ENCODE results near the gene ZBTB7C.

ZBTB7C gene

GRCh38 chr18:48387300-48387699 is 21.9 kb downstream of the ZBTB7C start:
- DNase-seq: no peak

GRCh38 chr18:48385596-48385995 is 23.6 kb downstream of the ZBTB7C start:
- DNase-seq: no peak

GRCh38 chr18:48376934-48377333 is 32.2 kb downstream of the ZBTB7C start:
- DNase-seq: no peak

GRCh38 chr18:48376406-48376805 is 32.8 kb downstream of the ZBTB7C start:
- DNase-seq: no peak

GRCh38 chr18:48375150-48375800 is 33.9 kb downstream of the ZBTB7C start:
- DNase-seq: no peak

DNA sequence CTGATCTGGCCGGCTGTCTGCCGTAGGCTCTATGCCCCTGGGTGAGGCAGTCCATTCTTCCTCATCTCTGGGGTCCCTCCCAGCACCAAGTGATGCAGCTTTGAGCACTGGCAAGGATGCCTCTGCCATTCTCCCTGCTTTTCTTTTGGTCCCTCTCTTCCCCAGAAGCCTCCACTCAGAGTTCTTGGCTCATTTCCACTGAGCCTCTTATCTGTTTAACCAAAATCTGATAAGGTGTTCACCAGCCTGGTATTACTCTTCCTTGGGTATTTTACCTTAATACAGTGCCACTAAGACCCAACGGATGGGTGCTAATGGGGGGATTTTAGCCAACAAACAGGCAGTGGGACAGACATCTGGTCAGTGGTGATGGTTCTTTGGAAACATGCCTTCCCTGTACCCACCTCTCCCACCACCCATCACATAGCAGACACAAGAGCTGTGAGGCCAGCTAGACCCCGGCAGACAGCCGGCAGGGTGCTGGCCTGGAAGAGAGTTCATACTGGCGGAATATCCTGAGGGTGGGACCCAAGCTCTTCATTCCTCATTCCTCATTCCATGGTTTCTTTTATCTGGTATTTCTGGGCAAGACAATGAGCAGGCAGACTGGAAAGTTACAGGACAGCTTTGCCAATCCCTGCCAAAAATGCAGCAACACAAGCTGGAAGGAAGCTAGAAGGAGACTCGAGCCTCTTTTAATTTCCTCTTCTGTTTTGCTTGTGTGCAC is 34.6 kb downstream of the ZBTB7C start:
- DNase-seq: no peak

GRCh38 chr18:48371854-48372602 is 37.2 kb downstream of the ZBTB7C start:
- DNase-seq: no peak

DNA sequence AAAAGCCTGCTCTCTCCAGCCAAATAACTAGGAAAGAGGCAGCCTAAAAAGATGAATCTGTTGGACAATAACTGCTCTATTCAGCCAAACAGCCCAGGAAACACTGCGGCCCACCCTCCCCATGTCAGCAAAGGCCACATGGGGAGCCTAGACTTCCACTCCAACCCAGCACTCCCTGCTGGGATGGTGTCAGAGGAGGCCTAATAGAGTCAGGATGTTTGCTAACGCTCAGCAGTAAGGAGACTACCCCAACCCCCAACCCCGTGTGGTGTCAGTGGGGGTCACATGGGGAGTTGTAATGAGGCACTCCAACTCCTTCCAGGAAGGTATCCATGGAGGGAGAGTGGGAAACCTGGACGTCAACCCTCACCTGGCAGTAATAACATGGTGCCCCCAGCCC is 41.6 kb downstream of the ZBTB7C start:
- DNase-seq: no peak

DNA sequence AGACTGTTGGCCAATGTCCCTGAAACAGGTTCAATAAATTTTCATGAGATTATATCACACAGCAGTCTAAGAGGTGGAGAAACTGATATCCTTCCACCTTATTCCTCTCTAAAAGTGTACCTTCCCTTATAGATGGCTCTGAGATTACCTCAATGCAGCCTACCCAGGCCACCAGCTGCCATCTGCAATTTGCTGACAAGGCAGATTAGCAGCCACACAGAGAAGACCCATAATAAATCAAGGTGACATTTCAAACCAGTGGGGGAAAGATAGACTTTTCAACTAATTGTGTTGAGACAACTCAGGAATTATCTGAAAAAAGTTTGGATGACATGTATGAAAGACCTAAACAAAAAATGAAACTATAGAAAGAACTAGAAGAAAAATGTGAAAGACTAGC is 43.2 kb downstream of the ZBTB7C start:
- no peak for DNase-seq

GRCh38 chr18:48364146-48364545 is 45.0 kb downstream of the ZBTB7C start:
- no peak for DNase-seq

- no peak for DNase-seq
Measured at GRCh38 chr18:48363175-48363574, 46.0 kb downstream of the ZBTB7C start.

DNA sequence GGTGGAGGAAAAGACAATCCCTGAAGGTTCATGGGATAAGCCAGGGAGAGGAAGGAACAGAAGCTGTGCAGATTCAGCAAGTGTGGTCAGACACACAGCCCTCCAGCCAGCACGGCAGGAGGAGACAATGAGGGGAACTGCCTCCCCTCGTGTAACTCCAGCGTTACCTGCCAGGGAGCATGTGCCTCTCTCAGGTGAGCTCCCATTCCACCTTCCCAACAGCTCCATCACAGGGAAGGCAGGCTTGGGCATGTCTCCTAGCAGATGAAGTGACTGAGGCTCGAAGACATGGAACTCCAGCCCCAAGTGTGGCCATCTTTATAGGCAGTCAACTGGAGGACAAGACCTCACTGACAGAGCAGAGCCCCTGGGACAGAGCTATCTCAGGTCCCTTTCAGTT is 47.4 kb downstream of the ZBTB7C start:
- no peak for DNase-seq

DNA sequence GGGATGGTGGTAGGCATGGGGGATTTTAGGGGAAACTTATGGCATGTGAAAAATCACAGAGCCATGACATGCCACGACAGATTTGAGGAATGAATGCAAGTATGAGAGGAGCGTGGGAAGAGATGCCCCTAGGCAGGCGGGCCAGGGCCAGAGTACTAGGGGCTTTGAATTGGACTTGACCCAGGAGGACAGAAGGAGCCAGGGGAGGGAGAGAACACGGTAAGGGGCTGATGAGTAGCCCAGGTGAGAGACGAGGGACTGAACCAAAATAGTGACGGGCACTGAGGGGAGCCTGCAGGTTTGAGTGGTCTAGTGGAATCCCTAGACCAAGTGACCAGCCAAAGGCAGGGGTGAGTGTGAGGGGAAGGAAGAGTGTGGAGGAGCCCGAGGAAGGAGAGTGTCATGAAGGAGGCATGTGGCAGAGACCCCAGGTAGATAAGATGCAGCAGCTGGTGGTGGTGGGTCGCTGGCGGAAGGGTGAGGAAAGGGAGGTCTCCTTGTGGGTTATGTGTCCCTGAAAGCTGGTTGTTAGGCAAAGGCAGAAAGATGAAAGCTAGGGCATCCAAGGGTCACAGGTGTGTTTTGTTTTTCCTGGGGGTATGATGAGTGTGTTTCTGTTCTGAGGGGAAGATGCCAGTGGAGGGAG is 48.7 kb downstream of the ZBTB7C start:
- no peak for DNase-seq

DNA sequence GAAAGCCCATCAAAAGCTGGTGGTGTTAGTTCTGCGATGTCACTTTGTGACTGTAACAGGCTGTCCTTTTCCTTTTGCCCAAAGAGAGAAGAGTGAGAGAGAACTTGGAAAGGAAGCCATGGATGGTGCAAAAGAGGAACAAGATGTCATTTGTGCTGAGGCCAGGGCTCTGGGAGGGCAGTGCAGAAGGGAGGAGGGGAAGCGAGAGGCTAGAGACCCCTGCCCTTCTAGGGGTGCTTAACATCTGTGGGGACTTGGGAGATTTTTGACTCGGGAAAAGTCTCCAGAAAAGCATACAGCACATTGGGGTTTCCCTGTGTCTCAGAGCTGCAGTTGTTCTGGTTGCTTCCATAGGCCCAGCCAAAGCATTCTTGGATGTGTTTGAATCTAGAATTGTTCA is 49.6 kb downstream of the ZBTB7C start:
- DNase-seq: no peak

- DNase-seq: no peak
Measured at GRCh38 chr18:48358868-48359267, 50.3 kb downstream of the ZBTB7C start.

DNA sequence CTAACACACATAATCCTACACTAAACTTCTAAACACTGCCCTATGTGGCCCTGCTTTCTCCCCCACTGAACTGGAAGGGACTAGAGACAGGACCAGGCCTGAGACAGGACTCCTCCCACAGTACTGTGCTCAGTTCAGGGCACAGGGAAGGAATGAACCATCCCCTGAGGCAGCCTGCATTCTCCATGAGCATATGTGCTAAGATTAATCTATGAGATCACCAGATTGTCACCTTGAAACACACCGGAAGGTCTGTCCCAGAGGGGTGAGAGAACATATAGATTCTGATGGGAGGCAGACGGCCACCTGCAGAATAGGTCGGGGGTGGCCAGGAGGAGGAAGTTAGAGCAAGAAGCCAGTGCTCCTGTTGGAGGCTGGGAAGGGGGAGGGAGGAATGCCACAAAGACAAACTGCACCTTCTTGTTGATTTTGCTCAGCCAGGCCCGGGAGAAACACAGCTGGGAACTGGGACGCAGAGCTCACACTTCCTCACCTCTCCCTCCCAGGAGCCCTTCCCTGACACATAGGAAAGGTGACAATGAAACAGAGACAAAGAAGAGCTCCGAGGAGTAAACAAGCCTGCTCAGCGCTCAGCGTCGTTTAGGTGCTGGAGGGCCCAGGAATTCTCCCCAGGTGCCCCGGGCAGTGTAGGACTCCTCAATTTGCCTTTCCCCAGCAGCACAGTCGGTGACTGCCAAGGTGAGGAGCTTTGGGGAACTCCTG is 52.1 kb downstream of the ZBTB7C start:
- no peak for DNase-seq

- no peak for DNase-seq
Measured at GRCh38 chr18:48356151-48356745, 52.9 kb downstream of the ZBTB7C start.

GRCh38 chr18:48355276-48356115 is 53.7 kb downstream of the ZBTB7C start:
- DNase-seq: no peak

DNA sequence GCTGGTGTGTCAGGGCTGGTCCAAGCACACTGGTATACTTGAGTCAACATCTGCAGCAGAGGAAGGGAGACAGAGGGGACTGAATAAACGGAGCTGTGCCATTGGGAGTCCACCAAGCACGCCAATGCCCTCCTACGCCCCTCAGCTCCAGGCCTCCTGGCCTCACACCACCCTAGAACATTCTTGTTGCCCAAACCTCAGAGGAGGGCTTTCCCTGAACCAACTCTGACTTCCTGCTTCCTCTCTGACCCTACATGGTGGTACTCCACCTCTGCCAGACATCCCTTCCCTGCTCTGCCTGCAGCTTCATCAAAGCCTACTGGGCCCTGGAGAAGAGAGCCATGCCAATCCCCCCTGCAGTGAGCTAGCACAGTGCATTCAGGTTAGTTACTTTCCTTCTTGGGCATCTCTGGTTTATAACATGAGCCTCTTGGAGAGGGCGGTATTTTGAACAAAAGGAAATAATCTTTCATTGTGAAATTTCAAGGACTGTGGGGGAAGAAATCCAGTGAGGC is 54.4 kb downstream of the ZBTB7C start:
- DNase-seq: no peak

DNA sequence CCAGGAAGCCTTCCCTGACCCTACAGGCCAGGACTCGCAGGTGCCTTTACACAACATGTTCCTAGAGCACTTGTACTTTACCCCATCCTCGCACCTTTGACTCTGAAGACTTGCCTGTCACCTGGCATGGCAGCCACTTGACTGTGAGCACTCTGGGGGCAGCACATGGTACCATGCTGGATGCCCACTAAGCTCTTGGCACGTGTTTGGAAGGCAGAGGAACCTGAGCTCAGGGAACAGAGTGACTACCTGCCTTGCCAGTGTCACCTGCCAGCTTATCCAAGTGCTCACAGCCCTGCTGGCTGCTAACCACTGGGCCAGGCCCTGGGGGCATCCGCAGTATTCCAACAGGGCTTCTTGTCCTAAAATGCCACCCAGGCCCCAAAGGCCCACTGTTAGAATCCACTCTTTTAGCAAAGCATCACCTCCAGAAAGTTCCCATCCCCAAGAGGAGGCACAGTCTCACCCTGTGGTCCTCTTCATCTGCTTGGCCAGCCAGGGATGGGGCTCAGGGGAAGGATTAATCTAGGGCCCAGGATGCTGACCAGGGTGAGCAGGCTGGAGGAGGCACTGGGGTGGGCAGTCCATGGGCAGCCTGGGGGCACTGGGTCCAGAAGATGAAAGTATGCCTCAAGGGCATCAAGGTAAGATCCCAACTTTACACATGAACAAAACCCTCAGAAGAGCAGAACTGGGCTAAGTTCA is 57.0 kb downstream of the ZBTB7C start:
- DNase-seq: no peak
